Measurements from ENCODE around the gene HDAC9.

DNA sequence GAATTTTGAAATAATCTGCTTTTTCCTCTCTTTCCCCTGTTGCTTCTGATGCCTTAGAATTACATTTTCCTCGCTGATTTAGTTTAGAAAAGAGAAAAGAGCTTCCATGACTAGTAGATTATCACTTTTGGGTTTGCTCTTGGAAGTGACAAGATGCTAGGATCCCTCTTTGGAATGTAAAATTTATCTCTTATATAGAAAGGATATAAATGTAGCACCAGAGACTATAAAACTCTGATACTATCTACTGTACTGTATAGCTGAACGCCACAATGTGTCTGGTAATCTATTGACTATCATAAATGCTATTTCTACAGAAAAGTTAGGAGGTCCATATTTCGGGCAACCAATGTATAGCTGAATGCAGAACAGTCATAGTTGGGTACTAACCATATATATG, 1.1 kb upstream of the HDAC9 start:
- TF ChIP-seq, protein P1, sequence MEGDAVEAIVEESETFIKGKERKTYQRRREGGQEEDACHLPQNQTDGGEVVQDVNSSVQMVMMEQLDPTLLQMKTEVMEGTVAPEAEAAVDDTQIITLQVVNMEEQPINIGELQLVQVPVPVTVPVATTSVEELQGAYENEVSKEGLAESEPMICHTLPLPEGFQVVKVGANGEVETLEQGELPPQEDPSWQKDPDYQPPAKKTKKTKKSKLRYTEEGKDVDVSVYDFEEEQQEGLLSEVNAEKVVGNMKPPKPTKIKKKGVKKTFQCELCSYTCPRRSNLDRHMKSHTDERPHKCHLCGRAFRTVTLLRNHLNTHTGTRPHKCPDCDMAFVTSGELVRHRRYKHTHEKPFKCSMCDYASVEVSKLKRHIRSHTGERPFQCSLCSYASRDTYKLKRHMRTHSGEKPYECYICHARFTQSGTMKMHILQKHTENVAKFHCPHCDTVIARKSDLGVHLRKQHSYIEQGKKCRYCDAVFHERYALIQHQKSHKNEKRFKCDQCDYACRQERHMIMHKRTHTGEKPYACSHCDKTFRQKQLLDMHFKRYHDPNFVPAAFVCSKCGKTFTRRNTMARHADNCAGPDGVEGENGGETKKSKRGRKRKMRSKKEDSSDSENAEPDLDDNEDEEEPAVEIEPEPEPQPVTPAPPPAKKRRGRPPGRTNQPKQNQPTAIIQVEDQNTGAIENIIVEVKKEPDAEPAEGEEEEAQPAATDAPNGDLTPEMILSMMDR (IDR thresholded peaks at IDR 0.05) = no peak
- no peak for TF ChIP-seq EP300 (IDR thresholded peaks at IDR 0.05)
